ENCODE results near the gene FITM1. TPM values are rescaled to one million over a fixed set of nuclear protein-coding genes. Genes with fewer than 3 reads are reported as not detected.
A peak's percentile ranks its signal among the peaks of the same experiment; 100 is the strongest.

FITM1 gene
- total RNA-seq (2014; rRNA removed; shearing (Covaris generic); ENCODE audit: low replicate concordance) = 0.89 and 1.6 TPM in 2 replicates

- Histone ChIP-seq H3K9me3 (ENCODE audit: low read length) (no peaks in the 10 kb centered on the region), H3K4me1 (ENCODE audit: low read length) (peaks cover 4% of the 10 kb centered on the region), H4K20me1 (ENCODE audit: insufficient read depth, low read depth, low read length) (no peaks in the 10 kb centered on the region), H3K27me3 (ENCODE audit: low read length) (no peaks in the 10 kb centered on the region), H3K9ac (ENCODE audit: low read length) (no peak within 1 kb of the TSS), H3K9me2 (replicated peaks; ENCODE audit: insufficient read depth, low read length) (no peaks in the 10 kb centered on the region), H3K4me2 (ENCODE audit: low read depth, low read length, poor library complexity, severe bottlenecking) (no peak within 1 kb of the TSS), H3K27ac (ENCODE audit: low read length) (no peak within 1 kb of the TSS), H3K79me2 (ENCODE audit: low read length) (no peaks in the 10 kb centered on the region), H2AFZ (ENCODE audit: low read length) (no peak within 1 kb of the TSS), H3K36me3 (ENCODE audit: insufficient read depth, low read length) (no peaks in the 10 kb centered on the region), H3K4me3 (ENCODE audit: low read length) (no peak within 1 kb of the TSS)
- no peak for DNase-seq
These were observed at the start of gene FITM1 for GRCh38 chr14:24130380-24130716. Gene FITM1 (plus strand): TSS chr14:24130659. CDS start chr14:24131564, 905 bp downstream.

GRCh38 chr14:24080888-24081738, 49.3 kb upstream of the FITM1 start:
- Histone ChIP-seq H3K9me2 (replicated peaks; ENCODE audit: insufficient read depth, low read length) (no peaks in the 10 kb centered on the region), H3K36me3 (ENCODE audit: insufficient read depth, low read length) (no peaks in the 10 kb centered on the region), H3K4me2 (ENCODE audit: low read depth, low read length, poor library complexity, severe bottlenecking) (peak overlapping the region; percentile 85), H3K9me3 (ENCODE audit: low read length) (no peaks in the 10 kb centered on the region), H2AFZ (ENCODE audit: low read length) (peak overlapping the region; percentile 90), H3K4me1 (ENCODE audit: low read length) (peaks cover 36% of the 10 kb centered on the region), H3K27me3 (ENCODE audit: low read length) (no peaks in the 10 kb centered on the region), H4K20me1 (ENCODE audit: insufficient read depth, low read depth, low read length) (no peaks in the 10 kb centered on the region), H3K79me2 (ENCODE audit: low read length) (no peaks in the 10 kb centered on the region), H3K4me3 (ENCODE audit: low read length) (peak overlapping the region; percentile 81), H3K9ac (ENCODE audit: low read length) (peak overlapping the region; percentile 73), H3K27ac (ENCODE audit: low read length) (no peak overlapping the region)
- DNase-seq = peak; percentile 93

GRCh38 chr14:24081739-24082211, 48.7 kb upstream of the FITM1 start:
- Histone ChIP-seq H3K4me3 (ENCODE audit: low read length) (peak overlapping the region; percentile 81), H3K27me3 (ENCODE audit: low read length) (no peaks in the 10 kb centered on the region), H3K9ac (ENCODE audit: low read length) (peak overlapping the region; percentile 73), H3K36me3 (ENCODE audit: insufficient read depth, low read length) (no peaks in the 10 kb centered on the region), H3K27ac (ENCODE audit: low read length) (no peak overlapping the region), H2AFZ (ENCODE audit: low read length) (peak overlapping the region; percentile 90), H3K9me2 (replicated peaks; ENCODE audit: insufficient read depth, low read length) (no peaks in the 10 kb centered on the region), H3K4me2 (ENCODE audit: low read depth, low read length, poor library complexity, severe bottlenecking) (peak overlapping the region; percentile 85), H3K79me2 (ENCODE audit: low read length) (no peaks in the 10 kb centered on the region), H3K9me3 (ENCODE audit: low read length) (no peaks in the 10 kb centered on the region), H4K20me1 (ENCODE audit: insufficient read depth, low read depth, low read length) (no peaks in the 10 kb centered on the region), H3K4me1 (ENCODE audit: low read length) (peaks cover 36% of the 10 kb centered on the region)
- DNase-seq = no peak

- no peaks in the 10 kb centered on the region for H3K79me2 ChIP-seq (ENCODE audit: low read length)
- no peak overlapping the region for H3K4me2 ChIP-seq (ENCODE audit: low read depth, low read length, poor library complexity, severe bottlenecking)
- no peaks in the 10 kb centered on the region for H3K36me3 ChIP-seq (ENCODE audit: insufficient read depth, low read length)
- no peak overlapping the region for H3K9ac ChIP-seq (ENCODE audit: low read length)
- H3K4me3 ChIP-seq (ENCODE audit: low read length) = no peak overlapping the region
- H2AFZ ChIP-seq (ENCODE audit: low read length) = no peak overlapping the region
- H3K27ac ChIP-seq (ENCODE audit: low read length) = no peak overlapping the region
- no peaks in the 10 kb centered on the region for H3K27me3 ChIP-seq (ENCODE audit: low read length)
- no peaks in the 10 kb centered on the region for H4K20me1 ChIP-seq (ENCODE audit: insufficient read depth, low read depth, low read length)
- no peak for DNase-seq
- no peaks in the 10 kb centered on the region for H3K9me2 ChIP-seq (replicated peaks; ENCODE audit: insufficient read depth, low read length)
- H3K4me1 ChIP-seq (ENCODE audit: low read length) = peaks cover 34% of the 10 kb centered on the region
- H3K9me3 ChIP-seq (ENCODE audit: low read length) = no peaks in the 10 kb centered on the region
These were observed 47.9 kb upstream of the FITM1 start for GRCh38 chr14:24082411-24083080.

GRCh38 chr14:24083462-24083861, 47.0 kb upstream of the FITM1 start:
- Histone ChIP-seq H2AFZ (ENCODE audit: low read length) (no peak overlapping the region), H3K36me3 (ENCODE audit: insufficient read depth, low read length) (no peaks in the 10 kb centered on the region), H3K4me1 (ENCODE audit: low read length) (peaks cover 25% of the 10 kb centered on the region), H3K4me3 (ENCODE audit: low read length) (no peak overlapping the region), H3K9ac (ENCODE audit: low read length) (no peak overlapping the region), H3K27me3 (ENCODE audit: low read length) (no peaks in the 10 kb centered on the region), H3K9me3 (ENCODE audit: low read length) (no peaks in the 10 kb centered on the region), H3K27ac (ENCODE audit: low read length) (no peak overlapping the region), H3K79me2 (ENCODE audit: low read length) (no peaks in the 10 kb centered on the region), H4K20me1 (ENCODE audit: insufficient read depth, low read depth, low read length) (no peaks in the 10 kb centered on the region), H3K4me2 (ENCODE audit: low read depth, low read length, poor library complexity, severe bottlenecking) (no peak overlapping the region), H3K9me2 (replicated peaks; ENCODE audit: insufficient read depth, low read length) (no peaks in the 10 kb centered on the region)
- no peak for DNase-seq

- H3K27me3 ChIP-seq (ENCODE audit: low read length) = no peaks in the 10 kb centered on the region
- no peaks in the 10 kb centered on the region for H3K79me2 ChIP-seq (ENCODE audit: low read length)
These were observed 46.0 kb upstream of the FITM1 start for GRCh38 chr14:24084440-24084839.

GRCh38 chr14:24085215-24085614, 45.2 kb upstream of the FITM1 start:
- Histone ChIP-seq H3K9me2 (replicated peaks; ENCODE audit: insufficient read depth, low read length) (no peaks in the 10 kb centered on the region), H3K9ac (ENCODE audit: low read length) (no peak overlapping the region), H3K36me3 (ENCODE audit: insufficient read depth, low read length) (no peaks in the 10 kb centered on the region), H3K79me2 (ENCODE audit: low read length) (no peaks in the 10 kb centered on the region), H3K27ac (ENCODE audit: low read length) (no peak overlapping the region), H4K20me1 (ENCODE audit: insufficient read depth, low read depth, low read length) (no peaks in the 10 kb centered on the region), H3K4me1 (ENCODE audit: low read length) (peaks cover 17% of the 10 kb centered on the region), H3K9me3 (ENCODE audit: low read length) (no peaks in the 10 kb centered on the region), H3K27me3 (ENCODE audit: low read length) (no peaks in the 10 kb centered on the region), H3K4me2 (ENCODE audit: low read depth, low read length, poor library complexity, severe bottlenecking) (no peak overlapping the region), H3K4me3 (ENCODE audit: low read length) (no peak overlapping the region), H2AFZ (ENCODE audit: low read length) (no peak overlapping the region)
- DNase-seq = no peak

More at GRCh38 chr14:24084440-24084839, 46.0 kb upstream of the FITM1 start:
- H3K9me3 ChIP-seq (ENCODE audit: low read length) = no peaks in the 10 kb centered on the region
- no peaks in the 10 kb centered on the region for H3K9me2 ChIP-seq (replicated peaks; ENCODE audit: insufficient read depth, low read length)
- DNase-seq = no peak
- no peak overlapping the region for H2AFZ ChIP-seq (ENCODE audit: low read length)
- H3K27ac ChIP-seq (ENCODE audit: low read length) = no peak overlapping the region
- H3K4me3 ChIP-seq (ENCODE audit: low read length) = no peak overlapping the region
- H3K4me1 ChIP-seq (ENCODE audit: low read length) = peaks cover 23% of the 10 kb centered on the region
- H4K20me1 ChIP-seq (ENCODE audit: insufficient read depth, low read depth, low read length) = no peaks in the 10 kb centered on the region
- no peak overlapping the region for H3K4me2 ChIP-seq (ENCODE audit: low read depth, low read length, poor library complexity, severe bottlenecking)
- no peaks in the 10 kb centered on the region for H3K36me3 ChIP-seq (ENCODE audit: insufficient read depth, low read length)
- no peak overlapping the region for H3K9ac ChIP-seq (ENCODE audit: low read length)

GRCh38 chr14:24086193-24086955, 44.1 kb upstream of the FITM1 start:
- H3K4me3 ChIP-seq (ENCODE audit: low read length) = no peak overlapping the region
- no peak overlapping the region for H3K4me2 ChIP-seq (ENCODE audit: low read depth, low read length, poor library complexity, severe bottlenecking)
- no peaks in the 10 kb centered on the region for H4K20me1 ChIP-seq (ENCODE audit: insufficient read depth, low read depth, low read length)
- H3K27me3 ChIP-seq (ENCODE audit: low read length) = no peaks in the 10 kb centered on the region
- H3K9ac ChIP-seq (ENCODE audit: low read length) = no peak overlapping the region
- peaks cover 14% of the 10 kb centered on the region for H3K4me1 ChIP-seq (ENCODE audit: low read length)
- H3K36me3 ChIP-seq (ENCODE audit: insufficient read depth, low read length) = no peaks in the 10 kb centered on the region
- DNase-seq = no peak
- H3K9me3 ChIP-seq (ENCODE audit: low read length) = no peaks in the 10 kb centered on the region
- no peak overlapping the region for H3K27ac ChIP-seq (ENCODE audit: low read length)
- no peak overlapping the region for H2AFZ ChIP-seq (ENCODE audit: low read length)
- H3K9me2 ChIP-seq (replicated peaks; ENCODE audit: insufficient read depth, low read length) = no peaks in the 10 kb centered on the region
- H3K79me2 ChIP-seq (ENCODE audit: low read length) = no peaks in the 10 kb centered on the region
